Uterus (tissue), 2 donors: ENCODE measurements around the gene GMPR.

ENCODE experiments used
- CTCF ChIP-seq, 4 experiments: fragments of 200-600 bp in 2 of 4; fragments of 450-650 bp in 2 of 4; sonication (generic) in 2 of 4; IDR thresholded peaks; one replicate each; pipeline ENCODE4 v1.5.1; 2016 to 2019; ENCODE audit warnings: antibody characterized with exemption in 4 of 4, mild to moderate bottlenecking in 2 of 4, moderate library complexity in 1 of 4
- POLR2A ChIP-seq, 2 donors: fragments of 450-650 bp; IDR thresholded peaks; one replicate each; pipeline ENCODE4 v1.6.1; 2016; ENCODE audit warnings: antibody characterized with exemption in 2 of 2, mild to moderate bottlenecking in 1 of 2, moderate library complexity in 1 of 2

GRCh38 chr6:16338577-16339264 lies 100.3 kb downstream of the GMPR start:
- peak; percentile 49 to 66 (median 52) for TF ChIP-seq CTCF (IDR thresholded peaks at IDR 0.05)
- TF ChIP-seq POLR2A (IDR thresholded peaks at IDR 0.05) = no peak
